B cell (primary cell): Measurements from ENCODE around the gene SIRT4. TPM values are rescaled to one million over a fixed set of nuclear protein-coding genes. Genes with fewer than 3 reads are reported as not detected.
A peak's percentile ranks its signal among the peaks of the same experiment; 100 is the strongest.

ENCODE experiments used
- ATAC-seq: fragments of 200-7000 bp; cut with Tn5 transposase; one replicate; pipeline ENCODE4 v1.10.0; 2021; ENCODE audit warnings: low read depth, mild to moderate bottlenecking, moderate number of reproducible peaks, moderate library complexity
- CTCF ChIA-PET: fragments of 350-600 bp; sonication (Branson Sonifier 250); formaldehyde crosslinking; loops from one replicate; lab custom pipeline; 2021; ENCODE audit warnings: antibody characterized with exemption, inconsistent platforms; lab: Charles Lee
- POLR2A ChIA-PET: fragments of 350-600 bp; sonication (Branson Sonifier 250); formaldehyde crosslinking; loops from one replicate; lab custom pipeline; 2021; ENCODE audit warnings: antibody characterized with exemption; lab: Charles Lee
- DNase-seq: peaks from one replicate; pipeline ENCODE4 v3.0.0; 2013
- H2AFZ ChIP-seq: 2 replicates; pipeline ENCODE4 v1.6.1; 2012; ENCODE audit warnings: mild to moderate bottlenecking, low read depth, low read length; ENCODE audit not compliant: insufficient read depth, poor library complexity, severe bottlenecking
- H3K27ac ChIP-seq, 2 donors: 1 replicate in 1 of 2; 2 replicates in 1 of 2; pipeline ENCODE4 v1.5.1; 2012 to 2013; ENCODE audit warnings: low read length in 2 of 2, mild to moderate bottlenecking in 2 of 2, moderate library complexity in 1 of 2
- H3K27me3 ChIP-seq, 4 experiments: fragments of 200-600 bp in 1 of 4; sonication (generic) in 1 of 4; replicated peaks in 1 of 4; 1 replicate in 2 of 4; 2 replicates in 2 of 4; pipeline versions ENCODE4 v1.6.1 to v1.7.0; 2013 to 2016; ENCODE audit warnings: low read length in 3 of 4, mild to moderate bottlenecking in 2 of 4, mixed read lengths in 1 of 4, moderate library complexity in 1 of 4; ENCODE audit not compliant: insufficient read depth in 4 of 4, control insufficient read depth in 3 of 4; ENCODE audit errors: control extremely low read depth in 1 of 4
- H3K36me3 ChIP-seq, 2 experiments: replicated peaks in 1 of 2; 1 replicate in 1 of 2; 2 replicates in 1 of 2; pipeline versions ENCODE4 v1.6.1 to v1.7.1; 2013; ENCODE audit warnings: low read length in 1 of 2; ENCODE audit not compliant: insufficient read depth in 2 of 2, control insufficient read depth in 1 of 2; ENCODE audit errors: control extremely low read depth in 1 of 2, extremely low read depth in 1 of 2
- H3K4me1 ChIP-seq, 2 donors: fragments of 200-600 bp in 1 of 2; sonication (generic) in 1 of 2; 1 replicate in 1 of 2; 2 replicates in 1 of 2; pipeline versions ENCODE4 v1.5.1 to v1.6.1; 2013 to 2017; ENCODE audit warnings: low read length in 2 of 2; ENCODE audit not compliant: control insufficient read depth in 2 of 2, insufficient read depth in 2 of 2
- H3K4me2 ChIP-seq: replicated peaks from 2 replicates; pipeline ENCODE3; 2012; ENCODE audit warnings: mild to moderate bottlenecking, low read depth, low read length; ENCODE audit not compliant: poor library complexity, severe bottlenecking
- H3K4me3 ChIP-seq, 5 experiments: fragments of 200-600 bp in 1 of 5; sonication (generic) in 1 of 5; 1 replicate in 3 of 5; 2 replicates in 2 of 5; pipeline versions ENCODE4 v1.5.1 to v1.7.0; 2011 to 2016; ENCODE audit warnings: low read length in 4 of 5, mild to moderate bottlenecking in 4 of 5, low read depth in 2 of 5, control low read depth in 1 of 5, moderate library complexity in 1 of 5; ENCODE audit not compliant: insufficient read depth in 1 of 5; ENCODE audit errors: control extremely low read depth in 1 of 5, extremely low read depth in 1 of 5
- H3K79me2 ChIP-seq: fragments of 200-600 bp; sonication (generic); one replicate; pipeline ENCODE4 v1.6.0; 2016; ENCODE audit warnings: low read length; ENCODE audit not compliant: control insufficient read depth, insufficient read depth
- H3K9ac ChIP-seq: fragments of 200-600 bp; sonication (generic); 2 replicates; pipeline ENCODE4 v1.6.1; 2017; ENCODE audit warnings: mild to moderate bottlenecking, low read length, moderate library complexity
- H3K9me3 ChIP-seq, 3 donors: one replicate each; pipeline versions ENCODE4 v1.6.1 to v1.7.1; 2013; ENCODE audit warnings: low read length in 2 of 3; ENCODE audit not compliant: control insufficient read depth in 2 of 3, insufficient read depth in 1 of 3; ENCODE audit errors: control extremely low read depth in 1 of 3
- H4K20me1 ChIP-seq: 2 replicates; pipeline ENCODE4 v1.6.0; 2012; ENCODE audit warnings: mild to moderate bottlenecking, low read length; ENCODE audit not compliant: insufficient read depth, control insufficient read depth, poor library complexity, severe bottlenecking
- H3K27ac Mint-ChIP-seq: one replicate; pipeline ENCODE4 v1.8.0; 2021; ENCODE audit warnings: mixed read lengths
- H3K27me3 Mint-ChIP-seq: one replicate; pipeline ENCODE4 v1.8.0; 2021; ENCODE audit warnings: mixed read lengths
- H3K4me1 Mint-ChIP-seq: one replicate; pipeline ENCODE4 v1.8.0; 2021; ENCODE audit warnings: mixed read lengths
- H3K4me3 Mint-ChIP-seq: one replicate; pipeline ENCODE4 v1.8.0; 2021; ENCODE audit warnings: mixed read lengths
- H3K9me3 Mint-ChIP-seq: one replicate; pipeline ENCODE4 v1.8.0; 2022; ENCODE audit warnings: mixed read lengths; ENCODE audit not compliant: insufficient read depth
- EZH2 ChIP-seq: IDR thresholded peaks from 2 replicates; pipeline ENCODE4 v1.6.1; 2012; ENCODE audit warnings: borderline replicate concordance, low read depth, mild to moderate bottlenecking, moderate library complexity, low read length; ENCODE audit not compliant: insufficient read depth, poor library complexity, severe bottlenecking
- WGBS: methylation state at CpG from one replicate; pipeline ENCODE4 v1.1.5; 2013; ENCODE audit warnings: missing lambda C conversion rate; ENCODE audit not compliant: insufficient coverage; 5-methylcytosine and 5-hydroxymethylcytosine counted together
- intact Hi-C: fragments of 100-400 bp; cut with micrococcal nuclease; formaldehyde crosslinking; loops from one replicate; pipeline ENCODE4 v1.10.0; 2022
- polyA plus RNA-seq: library from polyadenylated mRNA; depleted of rRNA; stranded (reverse); fragments of >200 nt; gene quantifications from 2 replicates; pipeline ENCODE4 v1.2.3, GENCODE V29; 2012
- total RNA-seq, 2 donors: library from RNA; stranded (reverse); fragments of 120-200 nt in 1 of 2; gene quantifications; 1 replicate in 1 of 2; 2 replicates in 1 of 2; pipeline versions ENCODE4 v1.2.3 to v1.2.4, GENCODE V29; 2013 to 2022
- TF ChIP-seq, protein P1 (sequence below): fragments of 200-600 bp; IDR thresholded peaks from one replicate; pipeline ENCODE4 v1.8.0; 2022; ENCODE audit warnings: antibody characterized with exemption, mild to moderate bottlenecking

SIRT4 gene
- total and polyA plus RNA-seq, 2 donors (not counting 1 experiment from before 2014, with no cell fraction given) = 1.5 to 4.8 TPM

- H3K27ac Mint-ChIP-seq = no peak overlapping the region
- intact Hi-C loops = no loop called here
- Histone ChIP-seq H4K20me1 (no peaks in the 10 kb centered on the region), H3K9me3 (peaks cover 0 to 5% (median 0%) of the 10 kb centered on the region in 3 donors), H3K36me3 (no peaks in the 10 kb centered on the region), H3K4me2 (no peak overlapping the region), H2AFZ (no peak overlapping the region), H3K9ac (no peak overlapping the region), H3K4me3 (no peak overlapping the region), H3K27ac (no peak overlapping the region), H3K27me3 (no peaks in the 10 kb centered on the region), H3K4me1 (peaks cover 10 to 13% of the 10 kb centered on the region in 2 donors), H3K79me2 (no peaks in the 10 kb centered on the region)
- 90% methylated on average over 2 of the region's 5 CpGs for WGBS
- H3K27me3 Mint-ChIP-seq = no peaks in the 10 kb centered on the region
- H3K4me3 Mint-ChIP-seq = no peak overlapping the region
- CTCF ChIA-PET = interaction anchor here (1.0 to 1.3 kb wide), 2 partner anchors 10 to 12 kb away, joined by 3 to 8 read pairs; partner anchors contain the start of gene SIRT4
- POLR2A ChIA-PET = no interaction called here
- no peak for TF ChIP-seq EZH2
- TF ChIP-seq, protein P1, sequence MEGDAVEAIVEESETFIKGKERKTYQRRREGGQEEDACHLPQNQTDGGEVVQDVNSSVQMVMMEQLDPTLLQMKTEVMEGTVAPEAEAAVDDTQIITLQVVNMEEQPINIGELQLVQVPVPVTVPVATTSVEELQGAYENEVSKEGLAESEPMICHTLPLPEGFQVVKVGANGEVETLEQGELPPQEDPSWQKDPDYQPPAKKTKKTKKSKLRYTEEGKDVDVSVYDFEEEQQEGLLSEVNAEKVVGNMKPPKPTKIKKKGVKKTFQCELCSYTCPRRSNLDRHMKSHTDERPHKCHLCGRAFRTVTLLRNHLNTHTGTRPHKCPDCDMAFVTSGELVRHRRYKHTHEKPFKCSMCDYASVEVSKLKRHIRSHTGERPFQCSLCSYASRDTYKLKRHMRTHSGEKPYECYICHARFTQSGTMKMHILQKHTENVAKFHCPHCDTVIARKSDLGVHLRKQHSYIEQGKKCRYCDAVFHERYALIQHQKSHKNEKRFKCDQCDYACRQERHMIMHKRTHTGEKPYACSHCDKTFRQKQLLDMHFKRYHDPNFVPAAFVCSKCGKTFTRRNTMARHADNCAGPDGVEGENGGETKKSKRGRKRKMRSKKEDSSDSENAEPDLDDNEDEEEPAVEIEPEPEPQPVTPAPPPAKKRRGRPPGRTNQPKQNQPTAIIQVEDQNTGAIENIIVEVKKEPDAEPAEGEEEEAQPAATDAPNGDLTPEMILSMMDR = no peak
- DNase-seq (no peak), ATAC-seq (no peak)
- peaks cover 14% of the 10 kb centered on the region for H3K4me1 Mint-ChIP-seq
- H3K9me3 Mint-ChIP-seq = peaks cover 2% of the 10 kb centered on the region
These were observed 12.1 kb downstream of the SIRT4 start for GRCh38 chr12:120314220-120314619.

GRCh38 chr12:120316798-120317223 is 14.7 kb downstream of the SIRT4 start:
- DNase-seq (no peak), ATAC-seq (no peak)
- intact Hi-C loops = loop anchor here (1.0 to 5.0 kb wide), 5 partner anchors 15 to 152 kb away; partner anchors contain the start of genes COX6A1, RNU4-1, RPLP0 and SIRT4
- Histone ChIP-seq H4K20me1 (no peaks in the 10 kb centered on the region), H3K27me3 (peaks cover 0 to 6% (median 0%) of the 10 kb centered on the region in 4 experiments), H3K79me2 (no peaks in the 10 kb centered on the region), H2AFZ (peak overlapping the region; percentile 96), H3K4me1 (peaks cover 10 to 13% of the 10 kb centered on the region in 2 donors), H3K4me2 (peak overlapping the region; percentile 84), H3K9me3 (peaks cover 0 to 5% (median 0%) of the 10 kb centered on the region in 3 donors), H3K36me3 (no peaks in the 10 kb centered on the region), H3K27ac (peak overlapping the region; percentile 86 to 95), H3K4me3 (peak overlapping the region; percentile 55 to 78 (median 66)), H3K9ac (peak overlapping the region; percentile 73)
- WGBS = 73% methylated on average over 6 of the region's 9 CpGs
- Mint-ChIP-seq H3K4me1 (peaks cover 14% of the 10 kb centered on the region), H3K9me3 (peaks cover 2% of the 10 kb centered on the region), H3K27me3 (peaks cover 3% of the 10 kb centered on the region), H3K27ac (peak overlapping the region; percentile 75), H3K4me3 (peak overlapping the region; percentile 76)
- ChIA-PET POLR2A (interaction anchor here (0.8 to 1.8 kb wide), 4 partner anchors 12 to 116 kb away, joined by 3 to 21 read pairs (median 5); partner anchors contain the start of genes RNU4-1, RNU4-2, RPLP0 and SIRT4), CTCF (interaction anchor here (0.7 to 3.5 kb wide), 13 partner anchors 10 to 177 kb away, joined by 3 to 24 read pairs (median 4); partner anchors contain the start of genes RNU4-1, RPLP0 and SIRT4)
- TF ChIP-seq, protein P1 = no peak
